OCI-LY1 (cell line): ENCODE results near the gene SAP30L.
A peak's percentile ranks its signal among the peaks of the same experiment; 100 is the strongest.

Experiments used
- H2AFZ ChIP-seq: fragments of 200-600 bp; sonication (generic), shearing (Covaris generic); 2 replicates; pipeline ENCODE4 v1.6.0; 2014; ENCODE audit warnings: antibody characterized with exemption, mild to moderate bottlenecking, low read length
- H3F3A ChIP-seq: fragments of 200-600 bp; sonication (generic), shearing (Covaris generic); 2 replicates; pipeline ENCODE4 v1.6.0; 2014; ENCODE audit warnings: mild to moderate bottlenecking, antibody characterized with exemption, low read length, moderate library complexity; ENCODE audit not compliant: insufficient read depth
- H3K27ac ChIP-seq: fragments of 200-600 bp; sonication (generic); 2 replicates; pipeline ENCODE4 v1.5.1; 2014; ENCODE audit warnings: low read length, mixed run types, mild to moderate bottlenecking, low read depth; ENCODE audit not compliant: poor library complexity, severe bottlenecking
- H3K27me3 ChIP-seq: fragments of 200-600 bp; sonication (generic); 2 replicates; pipeline ENCODE4 v1.6.0; 2014; ENCODE audit warnings: antibody characterized with exemption, mild to moderate bottlenecking, low read length, moderate library complexity; ENCODE audit not compliant: insufficient read depth
- H3K36me3 ChIP-seq: fragments of 200-600 bp; sonication (generic); 2 replicates; pipeline ENCODE4 v1.6.1; 2014; ENCODE audit warnings: mild to moderate bottlenecking, antibody characterized with exemption, low read length, moderate library complexity, mixed read lengths; ENCODE audit not compliant: insufficient read depth
- H3K4me1 ChIP-seq: fragments of 200-600 bp; sonication (generic); 2 replicates; pipeline ENCODE4 v1.5.1; 2014; ENCODE audit warnings: mild to moderate bottlenecking, low read length, moderate library complexity; ENCODE audit not compliant: insufficient read depth, severe bottlenecking
- H3K4me2 ChIP-seq: fragments of 200-600 bp; sonication (generic), shearing (Covaris generic); 2 replicates; pipeline ENCODE4 v1.6.1; 2014; ENCODE audit warnings: low read length
- H3K4me3 ChIP-seq: fragments of 200-600 bp; sonication (generic); 2 replicates; pipeline ENCODE4 v1.5.1; 2014; ENCODE audit warnings: low read length, low read depth, mild to moderate bottlenecking, mixed read lengths; ENCODE audit not compliant: poor library complexity, severe bottlenecking
- H3K79me2 ChIP-seq: fragments of 200-600 bp; shearing (Covaris generic); 2 replicates; pipeline ENCODE4 v1.6.1; 2016; ENCODE audit warnings: mixed run types, low read length, mixed read lengths; ENCODE audit not compliant: insufficient read depth
- H3K9ac ChIP-seq: fragments of 200-600 bp; sonication (generic), shearing (Covaris generic); 2 replicates; pipeline ENCODE4 v1.6.1; 2014; ENCODE audit warnings: mild to moderate bottlenecking, low read length, mixed read lengths
- H3K9me2 ChIP-seq: fragments of 200-600 bp; sonication (generic), shearing (Covaris generic); 2 replicates; pipeline ENCODE4 v1.6.1; 2014; ENCODE audit warnings: low read depth, mild to moderate bottlenecking, low read length, mixed read lengths
- H3K9me3 ChIP-seq: fragments of 200-600 bp; shearing (Covaris generic); 2 replicates; pipeline ENCODE4 v1.6.1; 2014; ENCODE audit warnings: low read length, mixed read lengths
- H4K20me1 ChIP-seq: fragments of 200-600 bp; sonication (generic), shearing (Covaris generic); 2 replicates; pipeline ENCODE4 v1.6.0; 2016; ENCODE audit warnings: mild to moderate bottlenecking, low read length; ENCODE audit not compliant: insufficient read depth
- EZH2 ChIP-seq: fragments of 200-600 bp; sonication (generic), shearing (Covaris generic); IDR thresholded peaks from 2 replicates; pipeline ENCODE4 v1.8.0; 2017; ENCODE audit warnings: borderline replicate concordance, mixed run types, mild to moderate bottlenecking, antibody characterized with exemption, low read length, moderate library complexity, mixed read lengths
- TF ChIP-seq, protein P1 (sequence below): fragments of 200-600 bp; sonication (generic), shearing (Covaris generic); IDR thresholded peaks from 2 replicates; pipeline ENCODE4 v1.5.1; 2017; ENCODE audit warnings: mild to moderate bottlenecking, antibody characterized with exemption, low read length, moderate library complexity, mixed read lengths

SAP30L gene

DNA sequence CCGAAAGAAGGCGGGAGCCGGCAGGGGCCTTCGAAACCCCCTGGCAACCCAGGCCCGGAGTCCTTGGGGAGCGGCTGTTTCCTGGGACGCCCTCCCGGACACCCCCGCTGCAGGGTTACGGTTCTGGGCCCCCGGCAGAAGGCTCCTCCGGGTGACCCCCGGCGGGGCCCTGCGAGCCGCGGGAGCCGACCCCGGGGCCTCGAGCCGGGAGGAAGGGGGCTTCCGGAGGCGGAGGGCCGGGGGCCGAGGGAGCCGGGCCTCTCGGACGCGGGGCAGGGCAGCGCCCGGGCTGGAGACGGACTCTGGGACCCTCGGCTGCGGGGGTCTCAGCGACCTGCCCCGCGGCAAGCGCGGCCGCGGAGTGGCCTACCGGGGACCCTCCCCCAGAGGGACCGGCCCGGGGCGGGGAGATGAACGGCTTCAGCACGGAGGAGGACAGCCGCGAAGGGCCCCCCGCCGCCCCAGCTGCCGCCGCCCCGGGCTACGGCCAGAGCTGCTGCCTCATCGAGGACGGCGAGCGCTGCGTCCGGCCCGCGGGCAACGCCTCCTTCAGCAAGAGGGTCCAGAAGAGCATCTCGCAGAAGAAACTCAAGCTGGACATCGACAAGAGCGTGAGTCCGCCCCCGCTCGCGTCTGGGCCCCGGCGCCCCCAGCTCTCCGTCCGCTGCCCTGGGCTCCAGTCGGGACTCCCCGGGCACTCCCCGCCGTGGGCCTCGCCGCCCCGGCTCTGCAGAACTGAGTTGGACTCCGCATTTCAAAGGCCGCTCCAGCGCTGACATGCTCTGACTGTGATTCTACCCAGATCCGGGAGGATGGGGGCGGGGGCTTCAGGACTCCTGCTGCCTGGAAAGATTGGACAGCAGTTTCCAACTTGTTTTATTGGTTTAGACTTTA lies 645 bp downstream of the SAP30L start:
- H3K4me3 ChIP-seq: peak overlapping the region; percentile 79
- no peaks in the 10 kb centered on the region for H3K9me2 ChIP-seq
- H3K27ac ChIP-seq: no peak overlapping the region
- H3K4me1 ChIP-seq: peaks cover 30% of the 10 kb centered on the region
- no peaks in the 10 kb centered on the region for H3K79me2 ChIP-seq
- H4K20me1 ChIP-seq: no peaks in the 10 kb centered on the region
- no peak for TF ChIP-seq EZH2
- TF ChIP-seq, protein P1, sequence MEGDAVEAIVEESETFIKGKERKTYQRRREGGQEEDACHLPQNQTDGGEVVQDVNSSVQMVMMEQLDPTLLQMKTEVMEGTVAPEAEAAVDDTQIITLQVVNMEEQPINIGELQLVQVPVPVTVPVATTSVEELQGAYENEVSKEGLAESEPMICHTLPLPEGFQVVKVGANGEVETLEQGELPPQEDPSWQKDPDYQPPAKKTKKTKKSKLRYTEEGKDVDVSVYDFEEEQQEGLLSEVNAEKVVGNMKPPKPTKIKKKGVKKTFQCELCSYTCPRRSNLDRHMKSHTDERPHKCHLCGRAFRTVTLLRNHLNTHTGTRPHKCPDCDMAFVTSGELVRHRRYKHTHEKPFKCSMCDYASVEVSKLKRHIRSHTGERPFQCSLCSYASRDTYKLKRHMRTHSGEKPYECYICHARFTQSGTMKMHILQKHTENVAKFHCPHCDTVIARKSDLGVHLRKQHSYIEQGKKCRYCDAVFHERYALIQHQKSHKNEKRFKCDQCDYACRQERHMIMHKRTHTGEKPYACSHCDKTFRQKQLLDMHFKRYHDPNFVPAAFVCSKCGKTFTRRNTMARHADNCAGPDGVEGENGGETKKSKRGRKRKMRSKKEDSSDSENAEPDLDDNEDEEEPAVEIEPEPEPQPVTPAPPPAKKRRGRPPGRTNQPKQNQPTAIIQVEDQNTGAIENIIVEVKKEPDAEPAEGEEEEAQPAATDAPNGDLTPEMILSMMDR: no peak
- H3K27me3 ChIP-seq: no peaks in the 10 kb centered on the region
- peaks cover 20% of the 10 kb centered on the region; the same call in 1 of the 2 replicates for H3K36me3 ChIP-seq
- peak overlapping the region; percentile 74 for H3K9ac ChIP-seq
- no peaks in the 10 kb centered on the region for H3K9me3 ChIP-seq
- H2AFZ ChIP-seq: no peak overlapping the region
- peak overlapping the region; percentile 100 for H3K4me2 ChIP-seq
- no peaks in the 10 kb centered on the region for H3F3A ChIP-seq

DNA sequence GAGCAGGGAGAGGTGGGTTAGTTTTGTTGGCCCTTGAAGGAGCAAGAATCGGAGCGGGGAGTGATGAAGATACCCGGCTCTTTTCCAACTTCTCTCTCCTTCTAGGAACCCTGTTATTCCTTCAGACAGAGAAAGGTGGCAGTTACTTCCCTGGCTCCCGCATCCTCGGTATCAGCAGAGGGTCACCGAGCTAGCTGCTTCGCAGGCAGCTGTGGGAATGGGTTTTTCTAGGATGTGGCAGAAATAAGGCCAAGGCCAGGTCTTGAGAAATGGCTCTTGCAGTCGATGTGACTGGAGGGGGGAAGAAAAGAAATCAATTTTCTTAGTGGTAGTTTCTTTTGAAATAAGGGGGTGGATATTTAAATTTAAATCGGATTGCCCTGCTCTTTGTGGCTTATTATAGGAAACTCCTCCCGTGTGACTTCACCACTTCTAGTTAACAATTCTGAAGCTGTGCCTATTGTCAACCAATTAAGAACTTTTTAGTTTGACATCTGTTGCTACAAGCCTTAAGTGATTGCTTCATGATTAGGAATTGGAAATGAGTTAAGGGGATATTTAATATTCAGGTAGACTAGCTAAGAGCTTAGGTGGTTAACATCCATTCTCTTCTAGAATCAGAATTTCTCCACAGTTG lies 1.4 kb downstream of the SAP30L start:
- Histone ChIP-seq H3F3A (no peaks in the 10 kb centered on the region), H3K9me3 (no peaks in the 10 kb centered on the region), H2AFZ (no peak overlapping the region), H3K4me2 (peak overlapping the region; percentile 100), H3K9ac (peak overlapping the region; percentile 74), H3K27me3 (no peaks in the 10 kb centered on the region), H3K4me1 (peaks cover 30% of the 10 kb centered on the region), H3K9me2 (no peaks in the 10 kb centered on the region), H3K36me3 (peaks cover 18% of the 10 kb centered on the region; the same call in 1 of the 2 replicates), H3K79me2 (no peaks in the 10 kb centered on the region), H4K20me1 (no peaks in the 10 kb centered on the region), H3K27ac (no peak overlapping the region), H3K4me3 (peak overlapping the region; percentile 79)
- TF ChIP-seq, protein P1: no peak
- no peak for TF ChIP-seq EZH2

DNA sequence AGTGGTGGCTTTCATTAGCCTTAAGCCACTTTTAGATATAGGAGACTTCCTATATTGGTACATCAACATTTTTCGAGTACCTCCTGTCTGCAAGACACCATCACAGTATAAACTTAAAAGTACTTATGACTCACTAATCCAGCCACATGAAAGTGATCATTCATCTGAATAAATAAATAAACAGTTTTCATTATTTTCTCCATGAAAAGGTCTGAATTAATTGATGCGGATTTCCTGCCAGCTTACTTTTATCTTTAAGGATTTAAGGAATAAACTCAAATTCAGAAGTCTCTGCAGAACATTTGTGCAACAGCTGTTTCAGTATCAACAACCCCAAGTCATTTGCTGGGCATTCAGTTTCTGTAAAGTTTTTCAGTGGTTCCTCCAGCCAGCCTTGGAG lies 4.0 kb downstream of the SAP30L start:
- H3K4me1 ChIP-seq: peaks cover 21% of the 10 kb centered on the region
- H3K9ac ChIP-seq: no peak overlapping the region
- no peaks in the 10 kb centered on the region for H4K20me1 ChIP-seq
- no peak for TF ChIP-seq EZH2
- TF ChIP-seq, protein P1: no peak
- H3K4me3 ChIP-seq: no peak overlapping the region
- H2AFZ ChIP-seq: no peak overlapping the region
- no peaks in the 10 kb centered on the region for H3K27me3 ChIP-seq
- no peak overlapping the region for H3K4me2 ChIP-seq
- H3K27ac ChIP-seq: no peak overlapping the region
- H3K79me2 ChIP-seq: no peaks in the 10 kb centered on the region
- no peaks in the 10 kb centered on the region for H3K9me2 ChIP-seq
- H3F3A ChIP-seq: no peaks in the 10 kb centered on the region
- H3K9me3 ChIP-seq: no peaks in the 10 kb centered on the region
- peaks cover 38% of the 10 kb centered on the region; the same call in 1 of the 2 replicates for H3K36me3 ChIP-seq
